ENCODE data around the gene CEP85. TPM values are rescaled to one million over a fixed set of nuclear protein-coding genes. Genes with fewer than 3 reads are reported as not detected.

CEP85 gene
- total RNA-seq, result 27.4 TPM

GRCh38 chr1:26233903-26234643 is at the start of gene CEP85:
CEP85 (plus strand) TSS chr1:26234200; CDS start chr1:26239784, 5,584 bp downstream.

GRCh38 chr1:26190373-26190987 is 43.5 kb upstream of the CEP85 start, which contains the start of gene CATSPER4:
CATSPER4 (plus strand) TSS chr1:26190602; CDS start chr1:26190628, 26 bp downstream.

GRCh38 chr1:26279456-26280332 is 45.7 kb downstream of the CEP85 start, which contains the start of gene SH3BGRL3:
SH3BGRL3 (plus strand) TSS chr1:26280086; CDS start chr1:26280156, 70 bp downstream.

GRCh38 chr1:26306290-26307229 is 72.6 kb downstream of the CEP85 start, which contains the start of gene UBXN11:
UBXN11 (minus strand) TSS chr1:26306636; CDS start chr1:26302883, 3,753 bp downstream.

GRCh38 chr1:26317612-26318337 is 83.8 kb downstream of the CEP85 start, which contains the start of gene CD52:
CD52 (plus strand) TSS chr1:26317958; CDS start chr1:26318018, 60 bp downstream.

Other genes starting within 250 kb of the CEP85 start
- gene PAFAH2, start 236.1 kb upstream of the CEP85 start, total RNA-seq, result 20.2 TPM
- gene EXTL1, start 212.4 kb upstream of the CEP85 start, total RNA-seq, result 1.6 TPM
- not detected for gene SLC30A2, start 188.1 kb upstream of the CEP85 start, total RNA-seq
- 6.3 TPM for gene TRIM63, start 166.6 kb upstream of the CEP85 start, total RNA-seq
- 32.9 TPM for gene PDIK1L, start 122.4 kb upstream of the CEP85 start, total RNA-seq
- gene FAM110D, start 75.1 kb upstream of the CEP85 start, total RNA-seq, result 0.60 TPM
- not detected for gene C1orf232, start 65.2 kb upstream of the CEP85 start, total RNA-seq
- 11.1 TPM for gene ZNF593, start 64.3 kb upstream of the CEP85 start, total RNA-seq
- gene ZNF593OS, start 62.4 kb upstream of the CEP85 start, total RNA-seq, result 41.3 TPM
- 8.4 TPM for gene CNKSR1, start 56.7 kb upstream of the CEP85 start, total RNA-seq
- not detected for gene CATSPER4, start 43.6 kb upstream of the CEP85 start, total RNA-seq
- 9.1 TPM for gene SH3BGRL3, start 45.9 kb downstream of the CEP85 start, total RNA-seq
- 25.1 TPM for gene UBXN11, start 72.4 kb downstream of the CEP85 start, total RNA-seq
- gene CD52, start 83.8 kb downstream of the CEP85 start, total RNA-seq, result not detected
- gene CRYBG2, start 119.9 kb downstream of the CEP85 start, total RNA-seq, result 1.9 TPM
- not detected for gene ZNF683, start 138.6 kb downstream of the CEP85 start, total RNA-seq
- gene LIN28A, start 176.6 kb downstream of the CEP85 start, total RNA-seq, result not detected
- 47.7 TPM for gene DHDDS, start 198.1 kb downstream of the CEP85 start, total RNA-seq
- gene HMGN2, start 238.2 kb downstream of the CEP85 start, total RNA-seq, result 449 TPM